IMR-90 (cell line): ENCODE results near the gene NAPB.

Experiments used
- BHLHE40 ChIP-seq: fragments of 150-350 bp; IDR thresholded peaks from 2 replicates; pipeline ENCODE4 v1.6.1; 2016; ENCODE audit warnings: mild to moderate bottlenecking, low read depth, low read length
- CEBPB ChIP-seq: IDR thresholded peaks from 2 replicates; pipeline ENCODE4 v1.6.1; 2012; ENCODE audit warnings: low read depth, low read length, improper control_type of control experiment
- MAFK ChIP-seq: IDR thresholded peaks from 2 replicates; pipeline ENCODE4 v1.6.1; 2012; ENCODE audit warnings: low read depth, low read length, improper control_type of control experiment
- POLR2A ChIP-seq: IDR thresholded peaks from 2 replicates; pipeline ENCODE4 v1.6.1; 2012; ENCODE audit warnings: mild to moderate bottlenecking, low read depth, low read length
- RAD21 ChIP-seq: IDR thresholded peaks from 2 replicates; pipeline ENCODE4 v1.6.1; 2012; ENCODE audit warnings: low read length, improper control_type of control experiment
- RFX5 ChIP-seq: IDR thresholded peaks from 2 replicates; pipeline ENCODE4 v1.8.0; 2012; ENCODE audit warnings: low read depth, mild to moderate bottlenecking, low read length, moderate library complexity
- TF ChIP-seq, protein P1 (sequence below): conservative IDR thresholded peaks from 2 replicates; pipeline ENCODE4 v1.5.1; 2012; ENCODE audit warnings: mild to moderate bottlenecking, low read depth, low read length, improper control_type of control experiment
- TF ChIP-seq, protein P2 (sequence below): fragments of 150-350 bp; IDR thresholded peaks from 2 replicates; pipeline ENCODE4 v1.6.1; 2017; ENCODE audit warnings: mild to moderate bottlenecking, antibody characterized with exemption, low read length, low read depth

DNA sequence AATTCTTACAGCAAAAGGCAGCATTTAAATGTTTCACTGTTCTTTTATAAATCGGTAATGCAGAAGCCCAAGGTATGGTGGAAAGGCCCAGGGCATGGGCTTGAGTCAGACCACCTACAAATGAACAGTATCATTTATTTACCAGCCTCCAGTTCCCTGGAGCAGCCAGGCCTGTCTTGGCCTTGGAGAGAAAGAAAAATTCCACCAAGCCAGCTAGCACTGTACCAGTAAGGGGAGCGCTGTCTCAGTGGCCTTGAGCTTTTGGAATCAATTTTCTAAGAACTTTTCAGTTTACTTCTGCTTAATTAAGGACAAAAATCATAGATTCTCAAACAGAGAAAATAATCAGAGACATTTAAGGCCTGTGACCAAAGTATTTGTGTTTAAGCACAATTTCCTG lies 12.3 kb downstream of the NAPB start:
- TF ChIP-seq, protein P1, sequence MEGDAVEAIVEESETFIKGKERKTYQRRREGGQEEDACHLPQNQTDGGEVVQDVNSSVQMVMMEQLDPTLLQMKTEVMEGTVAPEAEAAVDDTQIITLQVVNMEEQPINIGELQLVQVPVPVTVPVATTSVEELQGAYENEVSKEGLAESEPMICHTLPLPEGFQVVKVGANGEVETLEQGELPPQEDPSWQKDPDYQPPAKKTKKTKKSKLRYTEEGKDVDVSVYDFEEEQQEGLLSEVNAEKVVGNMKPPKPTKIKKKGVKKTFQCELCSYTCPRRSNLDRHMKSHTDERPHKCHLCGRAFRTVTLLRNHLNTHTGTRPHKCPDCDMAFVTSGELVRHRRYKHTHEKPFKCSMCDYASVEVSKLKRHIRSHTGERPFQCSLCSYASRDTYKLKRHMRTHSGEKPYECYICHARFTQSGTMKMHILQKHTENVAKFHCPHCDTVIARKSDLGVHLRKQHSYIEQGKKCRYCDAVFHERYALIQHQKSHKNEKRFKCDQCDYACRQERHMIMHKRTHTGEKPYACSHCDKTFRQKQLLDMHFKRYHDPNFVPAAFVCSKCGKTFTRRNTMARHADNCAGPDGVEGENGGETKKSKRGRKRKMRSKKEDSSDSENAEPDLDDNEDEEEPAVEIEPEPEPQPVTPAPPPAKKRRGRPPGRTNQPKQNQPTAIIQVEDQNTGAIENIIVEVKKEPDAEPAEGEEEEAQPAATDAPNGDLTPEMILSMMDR: no peak
- no peak for TF ChIP-seq CEBPB
- TF ChIP-seq BHLHE40: no peak
- no peak for TF ChIP-seq POLR2A
- no peak for TF ChIP-seq RAD21
- no peak for TF ChIP-seq MAFK
- TF ChIP-seq RFX5: no peak
- TF ChIP-seq, protein P2, sequence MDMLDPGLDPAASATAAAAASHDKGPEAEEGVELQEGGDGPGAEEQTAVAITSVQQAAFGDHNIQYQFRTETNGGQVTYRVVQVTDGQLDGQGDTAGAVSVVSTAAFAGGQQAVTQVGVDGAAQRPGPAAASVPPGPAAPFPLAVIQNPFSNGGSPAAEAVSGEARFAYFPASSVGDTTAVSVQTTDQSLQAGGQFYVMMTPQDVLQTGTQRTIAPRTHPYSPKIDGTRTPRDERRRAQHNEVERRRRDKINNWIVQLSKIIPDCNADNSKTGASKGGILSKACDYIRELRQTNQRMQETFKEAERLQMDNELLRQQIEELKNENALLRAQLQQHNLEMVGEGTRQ: no peak
